Breast epithelium (tissue), 4 donors: Measurements from ENCODE around the gene GALNT16. TPM values are rescaled to one million over a fixed set of nuclear protein-coding genes. Genes with fewer than 3 reads are reported as not detected.
A peak's percentile ranks its signal among the peaks of the same experiment; 100 is the strongest.

Experiments used
- DNase-seq, 2 donors: peaks; one replicate each; pipeline ENCODE4 v3.0.0-alpha.2; 2019; ENCODE audit warnings: low spot score in 2 of 2
- H3K27ac ChIP-seq, 2 donors: fragments of 200-600 bp; sonication (generic) in 1 of 2; one replicate each; pipeline ENCODE4 v1.5.1; 2016 to 2019; ENCODE audit warnings: mild to moderate bottlenecking in 1 of 2
- H3K27me3 ChIP-seq, 2 donors: fragments of 200-600 bp; sonication (generic) in 1 of 2; one replicate each; pipeline versions ENCODE4 v1.5.1 to v1.6.0; 2017 to 2019; ENCODE audit warnings: control low read depth in 1 of 2, mild to moderate bottlenecking in 1 of 2
- H3K36me3 ChIP-seq: fragments of 200-600 bp; one replicate; pipeline ENCODE4 v1.5.1; 2019
- H3K4me1 ChIP-seq, 2 donors: fragments of 200-600 bp; sonication (generic); one replicate each; pipeline ENCODE4 v1.5.1; 2016 to 2019; ENCODE audit warnings: control low read depth in 1 of 2
- H3K4me3 ChIP-seq, 3 donors: fragments of 200-600 bp; sonication (generic); 1 replicate in 2 of 3; 2 replicates in 1 of 3; pipeline ENCODE4 v1.5.1; 2016 to 2019; ENCODE audit warnings: mild to moderate bottlenecking in 3 of 3, moderate library complexity in 2 of 3
- H3K9me3 ChIP-seq, 2 donors: fragments of 200-600 bp; sonication (generic) in 1 of 2; one replicate each; pipeline ENCODE4 v1.5.1; 2016 to 2019; ENCODE audit warnings: control low read depth in 1 of 2
- CTCF ChIP-seq, 3 donors: fragments of 450-650 bp; IDR thresholded peaks; one replicate each; pipeline ENCODE4 v1.5.1; 2016 to 2017; ENCODE audit warnings: antibody characterized with exemption in 3 of 3, mild to moderate bottlenecking in 3 of 3, moderate library complexity in 3 of 3
- POLR2A ChIP-seq: fragments of 450-650 bp; IDR thresholded peaks from one replicate; pipeline ENCODE4 v1.6.1; 2016; ENCODE audit warnings: antibody characterized with exemption, mild to moderate bottlenecking, moderate library complexity
- POLR2AphosphoS5 ChIP-seq, 3 donors: sonication (generic); formaldehyde crosslinking; IDR thresholded peaks; one replicate each; pipeline ENCODE4 v1.6.1; 2017; ENCODE audit warnings: antibody characterized with exemption in 3 of 3
- intact Hi-C: fragments of 100-400 bp; cut with DNase I; formaldehyde crosslinking; loops from one replicate; pipeline ENCODE4 v1.15.1; 2023; ENCODE audit warnings: low total_unique reads
- total RNA-seq, 3 donors: library from RNA; depleted of rRNA; stranded (reverse); fragments of >200 nt; gene quantifications; one replicate each; pipeline ENCODE4 v1.1.0, GENCODE V29; 2016

GALNT16 gene
- total RNA-seq, 3 donors from 2014 or later: 6.3 to 20.6 (median 8.8) TPM

DNA sequence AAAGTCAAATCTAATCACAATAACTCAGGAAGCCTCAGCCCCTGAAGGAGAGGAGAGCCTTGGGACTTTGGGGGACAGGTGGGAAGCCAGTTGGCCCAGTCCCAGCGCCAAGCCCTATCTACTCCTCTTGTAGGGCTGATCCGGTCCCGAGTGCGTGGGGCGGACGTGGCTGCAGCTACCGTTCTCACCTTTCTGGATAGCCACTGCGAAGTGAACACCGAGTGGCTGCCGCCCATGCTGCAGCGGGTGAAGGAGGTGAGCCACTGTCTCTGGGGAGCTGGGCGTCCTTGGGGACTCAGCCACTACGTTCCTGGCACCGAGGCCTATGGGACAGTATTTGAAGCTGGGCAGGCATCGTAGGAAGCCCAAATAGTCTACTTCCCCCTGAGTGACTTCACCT lies 68.4 kb downstream of the GALNT16 start:
- Histone ChIP-seq H3K4me1 (no peaks in the 10 kb centered on the region), H3K27me3 (no peaks in the 10 kb centered on the region), H3K36me3 (no peaks in the 10 kb centered on the region), H3K4me3 (no peak overlapping the region), H3K27ac (no peak overlapping the region), H3K9me3 (no peaks in the 10 kb centered on the region)
- no peak for TF ChIP-seq POLR2A
- no peak for TF ChIP-seq CTCF (IDR thresholded peaks at IDR 0.05)
- intact Hi-C loops: no loop called here
- DNase-seq: peak in 1 of 2 donors; percentile 10

GRCh38 chr14:69328765-69329164 lies 68.8 kb downstream of the GALNT16 start:
- H3K27me3 ChIP-seq: no peaks in the 10 kb centered on the region
- no peak overlapping the region for H3K4me3 ChIP-seq
- H3K27ac ChIP-seq: no peak overlapping the region
- TF ChIP-seq CTCF (IDR thresholded peaks at IDR 0.05) (no peak), POLR2AphosphoS5 (IDR thresholded peaks at IDR 0.05) (no peak), POLR2A (no peak)
- H3K9me3 ChIP-seq: no peaks in the 10 kb centered on the region
- no peaks in the 10 kb centered on the region for H3K4me1 ChIP-seq
- no peak for DNase-seq
- intact Hi-C loops: no loop called here
- no peaks in the 10 kb centered on the region for H3K36me3 ChIP-seq

GRCh38 chr14:69331206-69331605 lies 71.2 kb downstream of the GALNT16 start:
- intact Hi-C loops: no loop called here

DNA sequence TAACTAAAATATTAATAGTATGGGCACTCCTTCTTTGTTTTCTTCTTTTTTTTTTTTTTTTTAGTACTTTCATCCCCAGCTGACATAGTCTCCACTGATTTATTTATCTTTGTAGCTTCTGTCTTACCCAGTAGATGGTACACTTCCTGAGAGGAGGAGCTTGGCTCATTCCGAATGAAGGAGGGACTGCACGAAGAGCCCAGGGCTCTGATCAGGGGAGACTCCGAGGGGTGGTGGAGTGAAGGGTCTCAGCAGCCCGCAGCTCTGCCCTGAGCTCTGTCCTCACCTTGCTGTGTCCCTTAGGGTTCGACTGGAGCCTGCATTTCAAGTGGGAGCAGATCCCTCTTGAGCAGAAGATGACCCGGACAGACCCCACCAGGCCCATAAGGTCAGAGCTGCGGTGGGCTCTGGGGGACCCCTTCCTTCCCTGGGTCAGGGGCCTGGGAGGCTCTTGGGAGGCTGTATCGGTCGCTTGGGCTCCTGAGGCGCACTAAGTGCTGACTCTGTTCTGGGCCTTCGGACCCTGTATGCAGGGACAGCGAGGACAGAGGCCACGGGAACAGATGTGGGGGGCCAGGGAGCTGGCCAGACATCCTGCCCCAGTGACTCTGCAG lies 72.9 kb downstream of the GALNT16 start:
- DNase-seq: peak in 1 of 2 donors; percentile 36
- Histone ChIP-seq H3K27ac (no peak overlapping the region), H3K4me1 (peaks cover 0 to 20% of the 10 kb centered on the region in 2 donors), H3K27me3 (no peaks in the 10 kb centered on the region), H3K4me3 (no peak overlapping the region), H3K9me3 (no peaks in the 10 kb centered on the region), H3K36me3 (no peaks in the 10 kb centered on the region)
- intact Hi-C loops: no loop called here
- TF ChIP-seq POLR2A: no peak
- TF ChIP-seq POLR2AphosphoS5 (IDR thresholded peaks at IDR 0.05): no peak
- TF ChIP-seq CTCF (IDR thresholded peaks at IDR 0.05): no peak

More at GRCh38 chr14:69331206-69331605, 71.2 kb downstream of the GALNT16 start:
- H3K4me1 ChIP-seq: peaks cover 0 to 19% of the 10 kb centered on the region in 2 donors
- H3K36me3 ChIP-seq: no peaks in the 10 kb centered on the region
- no peaks in the 10 kb centered on the region for H3K9me3 ChIP-seq
- H3K27me3 ChIP-seq: no peaks in the 10 kb centered on the region
- TF ChIP-seq CTCF (IDR thresholded peaks at IDR 0.05): no peak
- TF ChIP-seq POLR2AphosphoS5 (IDR thresholded peaks at IDR 0.05): no peak
- TF ChIP-seq POLR2A: no peak
- H3K27ac ChIP-seq: no peak overlapping the region
- no peak for DNase-seq
- H3K4me3 ChIP-seq: no peak overlapping the region

GRCh38 chr14:69333791-69334337 lies 73.9 kb downstream of the GALNT16 start:
- Histone ChIP-seq H3K36me3 (no peaks in the 10 kb centered on the region), H3K9me3 (no peaks in the 10 kb centered on the region), H3K27ac (no peak overlapping the region), H3K4me1 (peaks cover 0 to 20% of the 10 kb centered on the region in 2 donors), H3K4me3 (no peak overlapping the region), H3K27me3 (no peaks in the 10 kb centered on the region)
- DNase-seq: no peak
- intact Hi-C loops: no loop called here
- TF ChIP-seq POLR2A: no peak
